ENCODE measurements around the gene PITPNB.
A peak's percentile ranks its signal among the peaks of the same experiment; 100 is the strongest.

PITPNB gene

GRCh38 chr22:27875951-27876350 is 43.1 kb downstream of the PITPNB start:
- Histone ChIP-seq H3K4me2 (ENCODE audit: low read depth, low read length) (no peak overlapping the region), H3K9ac (ENCODE audit: low read length) (no peak overlapping the region), H3K27me3 (replicated peaks; ENCODE audit: insufficient read depth, low read length) (no peaks in the 10 kb centered on the region), H3K4me3 (ENCODE audit: low read length) (no peak overlapping the region), H3K36me3 (replicated peaks; ENCODE audit: insufficient read depth, low read length) (peaks cover 5% of the 10 kb centered on the region; the same call in 1 of the 2 replicates), H3K27ac (ENCODE audit: low read length) (no peak overlapping the region), H3K79me2 (ENCODE audit: low read length) (peaks cover 74% of the 10 kb centered on the region), H3K9me3 (replicated peaks; ENCODE audit: insufficient read depth, low read length) (no peaks in the 10 kb centered on the region), H3K9me2 (replicated peaks; ENCODE audit: insufficient read depth, low read length) (no peaks in the 10 kb centered on the region), H4K20me1 (ENCODE audit: insufficient read depth, low read length) (peaks cover 12% of the 10 kb centered on the region; the same call in 1 of the 2 replicates), H3F3A (ENCODE audit: insufficient read depth, low read length) (peaks cover 22% of the 10 kb centered on the region), H3K4me1 (ENCODE audit: low read length) (peaks cover 59% of the 10 kb centered on the region), H2AFZ (ENCODE audit: low read length) (no peak overlapping the region)
- TF ChIP-seq CTCF (IDR thresholded peaks at IDR 0.05; ENCODE audit: low read length) (no peak), EZH2phosphoT487 (IDR thresholded peaks at IDR 0.05; ENCODE audit: low read length) (no peak), EZH2 (optimal IDR thresholded peaks at IDR 0.05; ENCODE audit: low read depth, low read length) (no peak)
- no peak for DNase-seq

GRCh38 chr22:27874764-27875163 is 44.3 kb downstream of the PITPNB start:
- TF ChIP-seq EZH2 (optimal IDR thresholded peaks at IDR 0.05; ENCODE audit: low read depth, low read length) (no peak), CTCF (IDR thresholded peaks at IDR 0.05; ENCODE audit: low read length) (no peak), EZH2phosphoT487 (IDR thresholded peaks at IDR 0.05; ENCODE audit: low read length) (no peak)
- Histone ChIP-seq H3F3A (ENCODE audit: insufficient read depth, low read length) (peaks cover 22% of the 10 kb centered on the region), H3K36me3 (replicated peaks; ENCODE audit: insufficient read depth, low read length) (peaks cover 5% of the 10 kb centered on the region; the same call in 1 of the 2 replicates), H2AFZ (ENCODE audit: low read length) (no peak overlapping the region), H3K27ac (ENCODE audit: low read length) (no peak overlapping the region), H3K9me2 (replicated peaks; ENCODE audit: insufficient read depth, low read length) (no peaks in the 10 kb centered on the region), H3K27me3 (replicated peaks; ENCODE audit: insufficient read depth, low read length) (no peaks in the 10 kb centered on the region), H3K9me3 (replicated peaks; ENCODE audit: insufficient read depth, low read length) (no peaks in the 10 kb centered on the region), H4K20me1 (ENCODE audit: insufficient read depth, low read length) (peaks cover 8% of the 10 kb centered on the region; the same call in 1 of the 2 replicates), H3K4me3 (ENCODE audit: low read length) (no peak overlapping the region), H3K9ac (ENCODE audit: low read length) (no peak overlapping the region), H3K79me2 (ENCODE audit: low read length) (peaks cover 75% of the 10 kb centered on the region), H3K4me2 (ENCODE audit: low read depth, low read length) (0 out of 2 replicates have a peak overlapping the region, but pooled peaks have one; percentile 6), H3K4me1 (ENCODE audit: low read length) (peaks cover 60% of the 10 kb centered on the region)
- DNase-seq = no peak

GRCh38 chr22:27874185-27874584 is 44.9 kb downstream of the PITPNB start:
- Histone ChIP-seq H3K27me3 (replicated peaks; ENCODE audit: insufficient read depth, low read length) (no peaks in the 10 kb centered on the region), H2AFZ (ENCODE audit: low read length) (no peak overlapping the region), H3K9me3 (replicated peaks; ENCODE audit: insufficient read depth, low read length) (no peaks in the 10 kb centered on the region), H3K4me3 (ENCODE audit: low read length) (no peak overlapping the region), H3K27ac (ENCODE audit: low read length) (peak overlapping the region; percentile 45; the same call in 1 of the 2 replicates), H3F3A (ENCODE audit: insufficient read depth, low read length) (peaks cover 22% of the 10 kb centered on the region), H3K9ac (ENCODE audit: low read length) (no peak overlapping the region), H3K4me1 (ENCODE audit: low read length) (peaks cover 65% of the 10 kb centered on the region), H4K20me1 (ENCODE audit: insufficient read depth, low read length) (peaks cover 11% of the 10 kb centered on the region; the same call in 1 of the 2 replicates), H3K36me3 (replicated peaks; ENCODE audit: insufficient read depth, low read length) (peaks cover 5% of the 10 kb centered on the region; the same call in 1 of the 2 replicates), H3K79me2 (ENCODE audit: low read length) (peaks cover 77% of the 10 kb centered on the region), H3K4me2 (ENCODE audit: low read depth, low read length) (peak overlapping the region; percentile 6; the same call in 1 of the 2 replicates), H3K9me2 (replicated peaks; ENCODE audit: insufficient read depth, low read length) (no peaks in the 10 kb centered on the region)
- DNase-seq = no peak
- TF ChIP-seq EZH2phosphoT487 (IDR thresholded peaks at IDR 0.05; ENCODE audit: low read length) (no peak), CTCF (IDR thresholded peaks at IDR 0.05; ENCODE audit: low read length) (no peak), EZH2 (optimal IDR thresholded peaks at IDR 0.05; ENCODE audit: low read depth, low read length) (no peak)

Data from MM.1S (cell line).